ENCODE results near the gene TFEB.

TFEB gene

DNA sequence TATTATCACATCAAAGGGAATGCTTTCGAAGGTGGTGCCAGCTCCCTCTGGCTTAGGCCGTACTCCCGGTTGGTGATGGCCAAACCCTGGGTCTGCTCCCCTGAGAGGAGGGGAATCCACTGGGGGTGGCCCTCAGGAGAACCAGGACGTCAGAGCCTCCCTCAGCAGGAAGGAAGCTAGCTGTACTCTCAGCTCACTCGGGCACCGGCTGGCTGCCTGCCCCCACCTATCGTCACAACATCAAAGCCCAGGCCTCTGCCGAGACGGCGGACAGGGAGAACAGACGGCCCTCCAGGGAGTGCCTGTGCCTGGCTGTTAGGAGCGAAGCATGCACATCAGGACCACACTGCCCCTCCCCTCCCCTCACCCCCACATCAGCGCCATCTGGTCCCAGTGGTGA, 20.9 kb upstream of the TFEB start:
- no peak for DNase-seq (ENCODE audit: low read depth)
- no peak overlapping the region for H3K4me3 ChIP-seq (ENCODE audit: control insufficient read depth, low read depth, low read length)
- TF ChIP-seq, protein P1, sequence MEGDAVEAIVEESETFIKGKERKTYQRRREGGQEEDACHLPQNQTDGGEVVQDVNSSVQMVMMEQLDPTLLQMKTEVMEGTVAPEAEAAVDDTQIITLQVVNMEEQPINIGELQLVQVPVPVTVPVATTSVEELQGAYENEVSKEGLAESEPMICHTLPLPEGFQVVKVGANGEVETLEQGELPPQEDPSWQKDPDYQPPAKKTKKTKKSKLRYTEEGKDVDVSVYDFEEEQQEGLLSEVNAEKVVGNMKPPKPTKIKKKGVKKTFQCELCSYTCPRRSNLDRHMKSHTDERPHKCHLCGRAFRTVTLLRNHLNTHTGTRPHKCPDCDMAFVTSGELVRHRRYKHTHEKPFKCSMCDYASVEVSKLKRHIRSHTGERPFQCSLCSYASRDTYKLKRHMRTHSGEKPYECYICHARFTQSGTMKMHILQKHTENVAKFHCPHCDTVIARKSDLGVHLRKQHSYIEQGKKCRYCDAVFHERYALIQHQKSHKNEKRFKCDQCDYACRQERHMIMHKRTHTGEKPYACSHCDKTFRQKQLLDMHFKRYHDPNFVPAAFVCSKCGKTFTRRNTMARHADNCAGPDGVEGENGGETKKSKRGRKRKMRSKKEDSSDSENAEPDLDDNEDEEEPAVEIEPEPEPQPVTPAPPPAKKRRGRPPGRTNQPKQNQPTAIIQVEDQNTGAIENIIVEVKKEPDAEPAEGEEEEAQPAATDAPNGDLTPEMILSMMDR (IDR thresholded peaks at IDR 0.05; ENCODE audit: control insufficient read depth, insufficient read depth, low read depth, low read length, missing control alignments): no peak

GRCh38 chr6:41755895-41756294, 20.5 kb upstream of the TFEB start:
- TF ChIP-seq, protein P1 (IDR thresholded peaks at IDR 0.05; ENCODE audit: control insufficient read depth, insufficient read depth, low read depth, low read length, missing control alignments): no peak
- no peak for DNase-seq (ENCODE audit: low read depth)
- H3K4me3 ChIP-seq (ENCODE audit: control insufficient read depth, low read depth, low read length): no peak overlapping the region

DNA sequence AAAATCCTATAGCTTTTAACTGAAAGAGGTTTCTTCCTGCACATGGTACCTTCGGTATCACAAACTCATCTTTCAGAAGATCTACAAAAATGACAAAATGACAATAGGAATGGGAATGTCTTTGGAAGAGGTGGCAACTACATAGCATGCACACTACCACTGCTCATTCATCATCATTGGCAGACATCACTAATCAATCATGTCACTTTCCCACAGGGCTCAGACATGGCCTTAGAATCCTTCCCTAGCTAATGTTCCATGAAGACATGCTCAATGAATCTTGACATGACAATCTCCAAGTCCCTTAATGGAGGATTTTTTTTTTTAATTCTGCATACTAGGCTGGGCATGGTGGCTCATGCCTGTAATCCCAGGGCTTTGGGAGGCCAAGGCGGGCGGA, 15.0 kb upstream of the TFEB start:
- TF ChIP-seq, protein P1 (IDR thresholded peaks at IDR 0.05; ENCODE audit: control insufficient read depth, insufficient read depth, low read depth, low read length, missing control alignments): no peak
- DNase-seq (ENCODE audit: low read depth): no peak
- H3K4me3 ChIP-seq (ENCODE audit: control insufficient read depth, low read depth, low read length): no peak overlapping the region

GRCh38 chr6:41748542-41748941, 13.1 kb upstream of the TFEB start:
- no peak overlapping the region for H3K4me3 ChIP-seq (ENCODE audit: control insufficient read depth, low read depth, low read length)
- TF ChIP-seq, protein P1 (IDR thresholded peaks at IDR 0.05; ENCODE audit: control insufficient read depth, insufficient read depth, low read depth, low read length, missing control alignments): no peak
- no peak for DNase-seq (ENCODE audit: low read depth)

GRCh38 chr6:41748102-41748477, 12.7 kb upstream of the TFEB start:
- no peak overlapping the region for H3K4me3 ChIP-seq (ENCODE audit: control insufficient read depth, low read depth, low read length)
- TF ChIP-seq, protein P1 (IDR thresholded peaks at IDR 0.05; ENCODE audit: control insufficient read depth, insufficient read depth, low read depth, low read length, missing control alignments): no peak
- DNase-seq (ENCODE audit: low read depth): no peak

GRCh38 chr6:41747256-41748101, 12.1 kb upstream of the TFEB start, which contains the start of gene PGC:
Gene PGC, minus strand, starts transcription at chr6:41747397. Its CDS starts 63 bp downstream, at chr6:41747334.
- TF ChIP-seq, protein P1 (IDR thresholded peaks at IDR 0.05; ENCODE audit: control insufficient read depth, insufficient read depth, low read depth, low read length, missing control alignments): no peak
- H3K4me3 ChIP-seq (ENCODE audit: control insufficient read depth, low read depth, low read length): no peak within 1 kb of the TSS
- no peak for DNase-seq (ENCODE audit: low read depth)

All from AG09309 (cell line).